Cardiac muscle cell (in vitro differentiated cells and primary cell): ENCODE data around the gene IRF4. TPM values are rescaled to one million over a fixed set of nuclear protein-coding genes. Genes with fewer than 3 reads are reported as not detected.

Experiments
- DNase-seq, 2 donors: peaks; one replicate each; pipeline versions ENCODE4 v3.0.0 to v3.0.0-alpha.2; 2010 to 2017; ENCODE audit warnings: low read depth in 1 of 2, low spot score in 1 of 2
- H3K27ac ChIP-seq: fragments of 200-600 bp; sonication (generic); 2 replicates; pipeline ENCODE4 v1.5.1; 2016
- H3K27me3 ChIP-seq: fragments of 200-600 bp; sonication (generic); 2 replicates; pipeline ENCODE4 v1.6.0; 2016; ENCODE audit warnings: control low read depth
- H3K36me3 ChIP-seq: fragments of 200-600 bp; sonication (generic); 2 replicates; pipeline ENCODE4 v1.5.1; 2016; ENCODE audit warnings: control low read depth
- H3K4me1 ChIP-seq: fragments of 200-600 bp; sonication (generic); 2 replicates; pipeline ENCODE4 v1.8.1; 2017; ENCODE audit warnings: low read depth, mild to moderate bottlenecking, mixed run types
- H3K4me3 ChIP-seq: fragments of 200-600 bp; sonication (generic); 2 replicates; pipeline ENCODE4 v1.5.1; 2016; ENCODE audit warnings: mild to moderate bottlenecking
- H3K9me3 ChIP-seq: fragments of 200-600 bp; sonication (generic); 2 replicates; pipeline ENCODE4 v1.5.1; 2017; ENCODE audit warnings: low read depth, mild to moderate bottlenecking, control low read depth
- polyA plus RNA-seq: library from polyadenylated mRNA; unstranded; fragments of >200 nt; fragmentation: Nextera tagmentation; extraction: Ambion mirVana; gene quantifications from 2 replicates; pipeline ENCODE4 v1.2.1, GENCODE V29; 2016
- total RNA-seq: library from RNA; depleted of rRNA; stranded (reverse); fragments of >200 nt; gene quantifications from 2 replicates; pipeline ENCODE4 v1.2.3, GENCODE V29; 2016
- TF ChIP-seq, protein P1 (sequence below): IDR thresholded peaks from 2 replicates; pipeline ENCODE4 v1.5.1; 2012; ENCODE audit warnings: low read depth, mild to moderate bottlenecking, low read length

The IRF4 gene
- total and polyA plus RNA-seq, 2 experiments from 2014 or later, result not detected

DNA sequence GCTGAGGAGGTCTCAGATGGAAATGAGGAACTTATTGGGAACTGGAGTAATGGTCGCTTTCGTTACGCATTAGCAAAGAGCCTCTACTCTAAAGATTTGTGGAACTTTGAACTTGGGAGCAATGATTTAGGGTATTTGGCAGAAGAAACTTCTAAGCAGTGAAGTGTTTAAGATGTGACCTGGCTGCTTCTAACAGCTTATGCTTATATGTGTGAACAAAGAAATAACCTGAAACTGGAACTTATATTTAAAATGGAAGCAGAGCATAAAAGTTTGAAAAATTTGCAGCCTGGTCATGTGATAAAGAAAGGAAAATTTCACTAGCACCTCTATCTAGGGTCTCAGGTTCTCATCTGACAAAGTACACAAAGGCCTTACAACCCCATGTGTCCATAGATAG is 23.5 kb downstream of the IRF4 start:
- Histone ChIP-seq H3K36me3 (no peaks in the 10 kb centered on the region), H3K27ac (no peak overlapping the region), H3K4me3 (no peak overlapping the region), H3K27me3 (no peaks in the 10 kb centered on the region), H3K9me3 (no peaks in the 10 kb centered on the region), H3K4me1 (no peaks in the 10 kb centered on the region)
- TF ChIP-seq, protein P1, sequence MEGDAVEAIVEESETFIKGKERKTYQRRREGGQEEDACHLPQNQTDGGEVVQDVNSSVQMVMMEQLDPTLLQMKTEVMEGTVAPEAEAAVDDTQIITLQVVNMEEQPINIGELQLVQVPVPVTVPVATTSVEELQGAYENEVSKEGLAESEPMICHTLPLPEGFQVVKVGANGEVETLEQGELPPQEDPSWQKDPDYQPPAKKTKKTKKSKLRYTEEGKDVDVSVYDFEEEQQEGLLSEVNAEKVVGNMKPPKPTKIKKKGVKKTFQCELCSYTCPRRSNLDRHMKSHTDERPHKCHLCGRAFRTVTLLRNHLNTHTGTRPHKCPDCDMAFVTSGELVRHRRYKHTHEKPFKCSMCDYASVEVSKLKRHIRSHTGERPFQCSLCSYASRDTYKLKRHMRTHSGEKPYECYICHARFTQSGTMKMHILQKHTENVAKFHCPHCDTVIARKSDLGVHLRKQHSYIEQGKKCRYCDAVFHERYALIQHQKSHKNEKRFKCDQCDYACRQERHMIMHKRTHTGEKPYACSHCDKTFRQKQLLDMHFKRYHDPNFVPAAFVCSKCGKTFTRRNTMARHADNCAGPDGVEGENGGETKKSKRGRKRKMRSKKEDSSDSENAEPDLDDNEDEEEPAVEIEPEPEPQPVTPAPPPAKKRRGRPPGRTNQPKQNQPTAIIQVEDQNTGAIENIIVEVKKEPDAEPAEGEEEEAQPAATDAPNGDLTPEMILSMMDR, result no peak
- DNase-seq, result no peak

- no peak for DNase-seq
- Histone ChIP-seq H3K27me3 (no peaks in the 10 kb centered on the region), H3K4me1 (no peaks in the 10 kb centered on the region), H3K4me3 (no peak overlapping the region), H3K27ac (no peak overlapping the region), H3K36me3 (no peaks in the 10 kb centered on the region), H3K9me3 (no peaks in the 10 kb centered on the region)
- TF ChIP-seq, protein P1, result no peak
These were observed 29.7 kb downstream of the IRF4 start for GRCh38 chr6:421211-421610.

DNA sequence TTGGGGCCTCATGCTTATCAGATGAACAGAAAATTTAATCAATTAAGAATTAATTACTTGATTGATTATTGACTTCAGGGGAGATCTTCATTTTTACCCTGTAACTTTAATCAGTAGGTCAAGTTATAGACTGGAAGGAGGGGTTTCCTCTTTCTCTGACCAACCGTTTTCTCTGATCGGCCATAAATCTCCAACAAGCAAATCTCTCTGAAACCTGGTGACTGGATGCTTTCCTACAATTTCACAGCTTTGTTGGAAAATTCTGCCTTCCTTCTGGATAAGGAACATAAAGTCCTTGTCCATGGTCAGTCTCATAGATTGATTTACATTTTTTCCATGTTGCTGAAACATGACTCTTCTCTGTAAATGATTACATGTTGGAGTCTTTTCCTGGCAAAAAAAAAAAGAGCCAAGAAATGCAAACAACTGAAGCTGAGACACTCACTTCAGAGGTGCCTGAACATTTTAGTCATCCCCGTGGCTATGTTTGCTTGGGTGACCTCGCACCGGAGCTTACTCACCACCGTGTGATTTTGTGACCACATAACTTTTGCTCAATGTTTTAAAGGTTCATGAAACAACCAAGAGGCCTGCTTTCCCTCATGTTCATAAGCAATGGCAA is 31.0 kb downstream of the IRF4 start:
- Histone ChIP-seq H3K27me3 (no peaks in the 10 kb centered on the region), H3K36me3 (no peaks in the 10 kb centered on the region), H3K27ac (no peak overlapping the region), H3K4me3 (no peak overlapping the region), H3K9me3 (no peaks in the 10 kb centered on the region), H3K4me1 (no peaks in the 10 kb centered on the region)
- TF ChIP-seq, protein P1, result no peak
- peak in 1 of 2 donors; percentile 48 for DNase-seq

- H3K4me1 ChIP-seq, result no peaks in the 10 kb centered on the region
- TF ChIP-seq, protein P1, result no peak
- H3K4me3 ChIP-seq, result no peak overlapping the region
- H3K27ac ChIP-seq, result no peak overlapping the region
- no peak for DNase-seq
- H3K27me3 ChIP-seq, result no peaks in the 10 kb centered on the region
- no peaks in the 10 kb centered on the region for H3K9me3 ChIP-seq
- H3K36me3 ChIP-seq, result no peaks in the 10 kb centered on the region
These were observed 31.7 kb downstream of the IRF4 start for GRCh38 chr6:423055-423798.

GRCh38 chr6:423799-424345 is 32.3 kb downstream of the IRF4 start:
- no peak overlapping the region for H3K4me3 ChIP-seq
- H3K27me3 ChIP-seq, result no peaks in the 10 kb centered on the region
- H3K4me1 ChIP-seq, result no peaks in the 10 kb centered on the region
- no peaks in the 10 kb centered on the region for H3K9me3 ChIP-seq
- TF ChIP-seq, protein P1, result no peak
- no peak overlapping the region for H3K27ac ChIP-seq
- H3K36me3 ChIP-seq, result no peaks in the 10 kb centered on the region
- no peak for DNase-seq
